K562 (cell line): ENCODE measurements around the gene DBP. TPM values are rescaled to one million over a fixed set of nuclear protein-coding genes. Genes with fewer than 3 reads are reported as not detected.
A peak's percentile ranks its signal among the peaks of the same experiment; 100 is the strongest.

Source experiments
- BCL6 ChIP-seq: fragments of 250-450 bp; sonication (Bioruptor Pico); IDR thresholded peaks from 2 replicates; pipeline ENCODE4 v1.4.0; 2020
- CBFA2T2 ChIP-seq: fragments of 450-650 bp; conservative IDR thresholded peaks from 2 replicates; pipeline ENCODE4 v1.6.1; 2017; ENCODE audit warnings: mild to moderate bottlenecking
- CC2D1A ChIP-seq: fragments of 450-650 bp; IDR thresholded peaks from 2 replicates; pipeline ENCODE4 v1.6.1; 2017; ENCODE audit warnings: mild to moderate bottlenecking
- ELK1 ChIP-seq: sonication (generic); formaldehyde crosslinking; IDR thresholded peaks from 2 replicates; pipeline ENCODE4 v1.8.1; 2022; ENCODE audit warnings: missing genetic modification reagents
- GTF2E2 ChIP-seq: fragments of 200-800 bp; sonication (Bioruptor generic); IDR thresholded peaks from 2 replicates; pipeline ENCODE4 v1.6.1; 2016; ENCODE audit warnings: missing genetic modification characterization, missing compliant biosample characterization
- IRF9 ChIP-seq: fragments of 450-650 bp; IDR thresholded peaks from 2 replicates; pipeline ENCODE4 v1.6.1; 2016; ENCODE audit warnings: missing biosample characterization, missing genetic modification characterization
- KLF13 ChIP-seq: fragments of 450-650 bp; IDR thresholded peaks from 2 replicates; pipeline ENCODE4 v1.6.1; 2016; ENCODE audit warnings: missing genetic modification characterization, low read depth, mild to moderate bottlenecking, missing compliant biosample characterization, moderate library complexity, borderline replicate concordance
- MAFF ChIP-seq: IDR thresholded peaks from 2 replicates; pipeline ENCODE4 v1.6.1; 2012; ENCODE audit warnings: low read length, improper control_type of control experiment
- MTA2 ChIP-seq: fragments of 450-650 bp; IDR thresholded peaks from 2 replicates; pipeline ENCODE4 v1.6.1; 2016; ENCODE audit warnings: low read depth
- NCOA1 ChIP-seq: fragments of 450-650 bp; IDR thresholded peaks from 2 replicates; pipeline ENCODE4 v1.6.1; 2016; ENCODE audit warnings: low read depth
- NFIC ChIP-seq: fragments of 450-650 bp; IDR thresholded peaks from 2 replicates; pipeline ENCODE4 v1.6.1; 2017; ENCODE audit warnings: mild to moderate bottlenecking, inconsistent platforms
- PRPF4 ChIP-seq: fragments of 200-400 bp; formaldehyde crosslinking; IDR thresholded peaks from one replicate; pipeline ENCODE4 v1.6.1; 2017; ENCODE audit warnings: low read length, low read depth, mild to moderate bottlenecking; ENCODE audit not compliant: insufficient read depth, poor library complexity, severe bottlenecking
- TAF15 ChIP-seq: fragments of 200-400 bp; formaldehyde crosslinking; IDR thresholded peaks from 2 replicates; pipeline ENCODE4 v1.6.1; 2017; ENCODE audit warnings: mild to moderate bottlenecking, low read depth, low read length, moderate library complexity
- USF1 ChIP-seq: sonication (generic); formaldehyde crosslinking; IDR thresholded peaks from 2 replicates; pipeline ENCODE4 v1.9.0; 2022; ENCODE audit warnings: mild to moderate bottlenecking, missing genetic modification reagents
- YBX1 ChIP-seq: fragments of 450-650 bp; IDR thresholded peaks from 2 replicates; pipeline ENCODE4 v1.7.1; 2016; ENCODE audit warnings: mild to moderate bottlenecking
- ZNF134 ChIP-seq: fragments of 250-450 bp; sonication (Bioruptor Pico); conservative IDR thresholded peaks from 2 replicates; pipeline ENCODE4 v1.4.0; 2020
- ZNF165 ChIP-seq: fragments of 250-450 bp; sonication (Bioruptor Pico); IDR thresholded peaks from 2 replicates; pipeline ENCODE4 v1.4.0; 2020; ENCODE audit warnings: borderline replicate concordance
- ZNF174 ChIP-seq: fragments of 250-450 bp; sonication (Bioruptor Pico); IDR thresholded peaks from 2 replicates; pipeline ENCODE4 v1.4.0; 2020; ENCODE audit warnings: mild to moderate bottlenecking
- ZNF584 ChIP-seq: fragments of 200-800 bp; sonication (Bioruptor generic); IDR thresholded peaks from 2 replicates; pipeline ENCODE4 v1.6.1; 2016; ENCODE audit warnings: low read depth, mild to moderate bottlenecking, missing genetic modification characterization, missing compliant biosample characterization
- ZNF586 ChIP-seq: fragments of 450-650 bp; formaldehyde crosslinking; conservative IDR thresholded peaks from 2 replicates; pipeline ENCODE4 v1.4.0; 2020; ENCODE audit warnings: mild to moderate bottlenecking, moderate library complexity
- ZNF696 ChIP-seq: fragments of 250-450 bp; sonication (Bioruptor Pico); conservative IDR thresholded peaks from 2 replicates; pipeline ENCODE4 v1.4.0; 2020; ENCODE audit warnings: mild to moderate bottlenecking, moderate library complexity
- polyA plus RNA-seq, 8 experiments: library from polyadenylated mRNA; depleted of rRNA in 4 of 8; stranded (reverse) in 5 of 8; unstranded in 3 of 8; fragments of >200 nt; fragmentation: Nextera tagmentation in 2 of 8; fragmentation: Illumina TruSeq in 1 of 8; extraction: Ambion mirVana in 2 of 8; extraction: Trizol in 1 of 8; gene quantifications; 2 replicates each; pipeline versions ENCODE4 v1.2.1 to v1.2.3, GENCODE V29; 2011 to 2014; ENCODE audit warnings: inconsistent platforms in 1 of 8, missing spikeins in 1 of 8
- total RNA-seq, 7 experiments: library from RNA; depleted of rRNA in 6 of 7; stranded (reverse); fragments of >200 nt in 6 of 7; fragmentation: Illumina TruSeq in 2 of 7; extraction: Trizol in 2 of 7; gene quantifications; 2 replicates each; pipeline versions ENCODE4 v1.2.1 to v1.2.3, GENCODE V29; 2011 to 2021; ENCODE audit warnings: low replicate concordance in 1 of 7
- TF ChIP-seq, protein P1 (sequence below): IDR thresholded peaks from 2 replicates; pipeline ENCODE4 v1.6.1; 2011; ENCODE audit not compliant: insufficient read length; ENCODE audit errors: extremely low read depth

The DBP gene
- total and polyA plus RNA-seq, 9 of the 15 experiments (the other 6 are each of a cell fraction or from before 2014, with no cell fraction given) = 0.25 to 5.5 (median 1.8) TPM

- no peak for TF ChIP-seq CC2D1A
- TF ChIP-seq ZNF165 (CRISPR knock-in tag) = no peak
- TF ChIP-seq ZNF174 (CRISPR knock-in tag) = no peak
- no peak for TF ChIP-seq PRPF4
- TF ChIP-seq GTF2E2 = peak; percentile 50; the same call in 1 of the 2 replicates
- peak; percentile 24; the same call in 1 of the 2 replicates for TF ChIP-seq NFIC
- TF ChIP-seq ZNF134 (CRISPR knock-in tag) = no peak
- no peak; the same call in 1 of the 2 replicates for TF ChIP-seq ZNF586 (CRISPR knock-in tag)
- peak; percentile 70 for TF ChIP-seq CBFA2T2
- no peak for TF ChIP-seq ZNF584 (CRISPR knock-in tag)
- TF ChIP-seq ZNF696 (CRISPR knock-in tag) = no peak
- TF ChIP-seq ELK1 = no peak
- no peak for TF ChIP-seq IRF9 (tag)
- TF ChIP-seq TAF15 = no peak
- TF ChIP-seq MTA2 = no peak
- peak; percentile 79; the same call in 1 of the 2 replicates for TF ChIP-seq KLF13 (tag)
- TF ChIP-seq BCL6 (CRISPR knock-in tag) = no peak
- TF ChIP-seq USF1 = peak; percentile 96
- no peak for TF ChIP-seq MAFF
- peak; percentile 93 for TF ChIP-seq NCOA1
- TF ChIP-seq, protein P1, sequence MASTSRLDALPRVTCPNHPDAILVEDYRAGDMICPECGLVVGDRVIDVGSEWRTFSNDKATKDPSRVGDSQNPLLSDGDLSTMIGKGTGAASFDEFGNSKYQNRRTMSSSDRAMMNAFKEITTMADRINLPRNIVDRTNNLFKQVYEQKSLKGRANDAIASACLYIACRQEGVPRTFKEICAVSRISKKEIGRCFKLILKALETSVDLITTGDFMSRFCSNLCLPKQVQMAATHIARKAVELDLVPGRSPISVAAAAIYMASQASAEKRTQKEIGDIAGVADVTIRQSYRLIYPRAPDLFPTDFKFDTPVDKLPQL = no peak
- no peak for TF ChIP-seq YBX1
Observed at GRCh38 chr19:48634424-48635262, 2.5 kb downstream of the DBP start (continued).
